Measurements from ENCODE around the gene ZKSCAN2.

ZKSCAN2 gene

GRCh38 chr16:25223964-25224363, 33.7 kb downstream of the ZKSCAN2 start:
- DNase-seq: no peak

GRCh38 chr16:25222959-25223358, 34.7 kb downstream of the ZKSCAN2 start:
- no peak for DNase-seq

GRCh38 chr16:25219070-25219737, 38.4 kb downstream of the ZKSCAN2 start:
- no peak for DNase-seq

GRCh38 chr16:25217921-25218320, 39.7 kb downstream of the ZKSCAN2 start:
- DNase-seq: no peak

- no peak for DNase-seq
Measured at GRCh38 chr16:25217112-25217511, 40.5 kb downstream of the ZKSCAN2 start.

GRCh38 chr16:25213709-25214397, 43.8 kb downstream of the ZKSCAN2 start:
- DNase-seq: no peak

- DNase-seq: no peak
Measured at GRCh38 chr16:25212636-25213035, 45.0 kb downstream of the ZKSCAN2 start.

- DNase-seq: no peak
Measured at GRCh38 chr16:25210758-25211157, 46.9 kb downstream of the ZKSCAN2 start.

GRCh38 chr16:25199457-25199856, 58.2 kb downstream of the ZKSCAN2 start:
- DNase-seq: no peak

GRCh38 chr16:25198021-25198420, 59.6 kb downstream of the ZKSCAN2 start:
- DNase-seq: no peak

- no peak for DNase-seq
Measured at GRCh38 chr16:25194273-25194878, 63.3 kb downstream of the ZKSCAN2 start.

- no peak for DNase-seq
Measured at GRCh38 chr16:25192096-25192495, 65.5 kb downstream of the ZKSCAN2 start.

- DNase-seq: no peak
Measured at GRCh38 chr16:25189305-25189704, 68.3 kb downstream of the ZKSCAN2 start.

GRCh38 chr16:25187491-25187795, 70.2 kb downstream of the ZKSCAN2 start:
- DNase-seq: no peak

Data from activated CD8-positive, alpha-beta memory T cell treated with anti-CD3 and anti-CD28 coated beads, Interleukin-2, amount 50 U/mL, for 48 hours (primary cell).